ENCODE results near the gene RRP12.

RRP12 gene

GRCh38 chr10:97404044-97404443, 2.9 kb upstream of the RRP12 start:
- ChIA-PET CTCF (interaction anchor here (0.9 to 6.1 kb wide), 4 partner anchors 18 to 208 kb away, joined by 3 to 48 read pairs (median 3); no protein-coding TSS in a partner anchor), POLR2A (no interaction called here)
- H3K4me3 ChIP-seq (ENCODE audit: low read depth, low read length) = no peak overlapping the region
- no peak for TF ChIP-seq CTCF (IDR thresholded peaks at IDR 0.05; ENCODE audit: insufficient read depth, low read length, missing control alignments)
- no peak for DNase-seq (ENCODE audit: low read depth, low spot score)

- ChIA-PET CTCF (interaction anchor here (0.6 to 6.1 kb wide), 9 partner anchors 8 to 151 kb away, joined by 3 to 48 read pairs (median 4); no protein-coding TSS in a partner anchor), POLR2A (interaction anchor here (0.7 to 1.2 kb wide), 4 partner anchors 13 to 69 kb away, joined by 3 to 5 read pairs (median 3); no protein-coding TSS in a partner anchor)
- no peak overlapping the region; the same call in 1 of the 2 replicates for H3K4me3 ChIP-seq (ENCODE audit: low read depth, low read length)
- DNase-seq (ENCODE audit: low read depth, low spot score) = no peak
- TF ChIP-seq CTCF (IDR thresholded peaks at IDR 0.05; ENCODE audit: insufficient read depth, low read length, missing control alignments) = no peak
Observed at GRCh38 chr10:97401455-97401919, 347 bp upstream of the RRP12 start.

GRCh38 chr10:97399843-97400545, 1.1 kb downstream of the RRP12 start:
- no peak for DNase-seq (ENCODE audit: low read depth, low spot score)
- peak overlapping the region; percentile 94 for H3K4me3 ChIP-seq (ENCODE audit: low read depth, low read length)
- ChIA-PET POLR2A (interaction anchor here (0.6 to 1.2 kb wide), 2 partner anchors 25 to 68 kb away, joined by 3 to 4 read pairs; no protein-coding TSS in a partner anchor), CTCF (interaction anchor here (0.7 to 6.1 kb wide), 7 partner anchors 9 to 281 kb away, joined by 3 to 48 read pairs (median 7); no protein-coding TSS in a partner anchor)
- no peak for TF ChIP-seq CTCF (IDR thresholded peaks at IDR 0.05; ENCODE audit: insufficient read depth, low read length, missing control alignments)

- ChIA-PET CTCF (no interaction called here), POLR2A (no interaction called here)
- no peak overlapping the region for H3K4me3 ChIP-seq (ENCODE audit: low read depth, low read length)
- DNase-seq (ENCODE audit: low read depth, low spot score) = no peak
- no peak for TF ChIP-seq CTCF (IDR thresholded peaks at IDR 0.05; ENCODE audit: insufficient read depth, low read length, missing control alignments)
Observed at GRCh38 chr10:97396056-97396455, 5.1 kb downstream of the RRP12 start.

GRCh38 chr10:97393034-97393573, 8.0 kb downstream of the RRP12 start:
- H3K4me3 ChIP-seq (ENCODE audit: low read depth, low read length) = no peak overlapping the region
- CTCF ChIA-PET = interaction anchor here (1.2 kb wide), 1 partner anchor 9 kb away, joined by 3 read pairs; no protein-coding TSS in a partner anchor
- TF ChIP-seq CTCF (IDR thresholded peaks at IDR 0.05; ENCODE audit: insufficient read depth, low read length, missing control alignments) = no peak
- POLR2A ChIA-PET = no interaction called here
- DNase-seq (ENCODE audit: low read depth, low spot score) = no peak

GRCh38 chr10:97390091-97390490, 11.0 kb downstream of the RRP12 start:
- no peak for DNase-seq (ENCODE audit: low read depth, low spot score)
- no peak overlapping the region for H3K4me3 ChIP-seq (ENCODE audit: low read depth, low read length)
- no peak for TF ChIP-seq CTCF (IDR thresholded peaks at IDR 0.05; ENCODE audit: insufficient read depth, low read length, missing control alignments)
- ChIA-PET CTCF (interaction anchor here (1.6 kb wide), 1 partner anchor 10 kb away, joined by 4 read pairs; the partner anchor contains the start of gene RRP12), POLR2A (no interaction called here)

Data from AG04449 (cell line).